Measurements from ENCODE around the gene NOCT.

GRCh38 chr4:139048026-139048425 is 32.4 kb downstream of the NOCT start:
- TF ChIP-seq CTCF (conservative IDR thresholded peaks at IDR 0.05; ENCODE audit: low read depth, low read length) (no peak), SMC3 (IDR thresholded peaks at IDR 0.05; ENCODE audit: low read depth, low read length) (no peak), MAZ (IDR thresholded peaks at IDR 0.05; ENCODE audit: borderline replicate concordance, low read depth, low read length) (no peak), CEBPB (IDR thresholded peaks at IDR 0.05; ENCODE audit: low read depth, low read length) (no peak), POLR2A (IDR thresholded peaks at IDR 0.05; ENCODE audit: low read depth, low read length) (no peak), RCOR1 (IDR thresholded peaks at IDR 0.05; ENCODE audit: insufficient replicate concordance, low read length) (no peak), USF2 (IDR thresholded peaks at IDR 0.05; ENCODE audit: low read depth, low read length) (no peak), MAFK (IDR thresholded peaks at IDR 0.05; ENCODE audit: low read depth, low read length) (no peak), RAD21 (IDR thresholded peaks at IDR 0.05; ENCODE audit: low read length) (no peak), RFX5 (IDR thresholded peaks at IDR 0.05; ENCODE audit: low read depth, low read length) (no peak), FOS (IDR thresholded peaks at IDR 0.05; ENCODE audit: low read depth, low read length) (no peak), MXI1 (IDR thresholded peaks at IDR 0.05; ENCODE audit: borderline replicate concordance, low read depth, low read length) (no peak), ELK1 (IDR thresholded peaks at IDR 0.05; ENCODE audit: borderline replicate concordance, low read depth, low read length) (no peak)
